Astrocyte (in vitro differentiated cells and primary cell): Measurements from ENCODE around the gene AZU1. TPM values are rescaled to one million over a fixed set of nuclear protein-coding genes. Genes with fewer than 3 reads are reported as not detected.

ENCODE experiments used
- DNase-seq: peaks from one replicate; pipeline ENCODE4 v3.0.0-alpha.2; 2010; ENCODE audit warnings: low read depth
- FAIRE-seq: peaks from 2 replicates; lab custom pipeline; 2011; peaks lifted over from hg19 to GRCh38; lab: Jason Lieb, UNC
- H2AFZ ChIP-seq: 2 replicates; pipeline ENCODE4 v1.6.0; 2012; ENCODE audit warnings: low read depth, low read length, inconsistent platforms
- H3K27ac ChIP-seq: 2 replicates; pipeline ENCODE4 v1.5.1; 2011; ENCODE audit warnings: low read depth, low read length, inconsistent platforms
- H3K27me3 ChIP-seq: 2 replicates; pipeline ENCODE4 v1.6.0; 2011; ENCODE audit warnings: low read length, inconsistent platforms; ENCODE audit not compliant: insufficient read depth
- H3K36me3 ChIP-seq: 2 replicates; pipeline ENCODE4 v1.5.1; 2011; ENCODE audit warnings: low read length, inconsistent platforms; ENCODE audit not compliant: insufficient read depth
- H3K4me1 ChIP-seq: 2 replicates; pipeline ENCODE4 v1.5.1; 2011; ENCODE audit warnings: low read length, inconsistent platforms; ENCODE audit not compliant: insufficient read depth
- H3K4me2 ChIP-seq: 2 replicates; pipeline ENCODE4 v1.6.0; 2012; ENCODE audit warnings: low read length, inconsistent platforms
- H3K4me3 ChIP-seq: 2 replicates; pipeline ENCODE4 v1.5.1; 2011; ENCODE audit warnings: low read depth, mild to moderate bottlenecking, low read length, inconsistent platforms; ENCODE audit not compliant: insufficient read depth
- H3K79me2 ChIP-seq: 2 replicates; pipeline ENCODE4 v1.6.0; 2012; ENCODE audit warnings: mild to moderate bottlenecking, low read length, inconsistent platforms; ENCODE audit not compliant: insufficient read depth
- H3K9ac ChIP-seq: 2 replicates; pipeline ENCODE4 v1.6.0; 2012; ENCODE audit warnings: mild to moderate bottlenecking, low read length, inconsistent platforms
- H3K9me3 ChIP-seq: 2 replicates; pipeline ENCODE4 v1.5.1; 2012; ENCODE audit warnings: low read depth, mild to moderate bottlenecking, low read length, inconsistent platforms; ENCODE audit not compliant: insufficient read depth
- H4K20me1 ChIP-seq: 2 replicates; pipeline ENCODE4 v1.6.0; 2012; ENCODE audit warnings: low read length, inconsistent platforms; ENCODE audit not compliant: insufficient read depth
- H3K27ac Mint-ChIP-seq: one replicate; pipeline ENCODE4 v1.8.0; 2021; ENCODE audit warnings: mild to moderate bottlenecking, mixed read lengths; ENCODE audit not compliant: unreplicated experiment
- H3K27me3 Mint-ChIP-seq: one replicate; pipeline ENCODE4 v1.8.0; 2021; ENCODE audit warnings: low read depth, mixed read lengths; ENCODE audit not compliant: unreplicated experiment
- H3K36me3 Mint-ChIP-seq: one replicate; pipeline ENCODE4 v1.8.0; 2021; ENCODE audit warnings: low read depth, mixed read lengths; ENCODE audit not compliant: unreplicated experiment
- H3K4me1 Mint-ChIP-seq: one replicate; pipeline ENCODE4 v1.8.0; 2021; ENCODE audit warnings: low read depth, mixed read lengths; ENCODE audit not compliant: unreplicated experiment
- H3K4me3 Mint-ChIP-seq: one replicate; pipeline ENCODE4 v1.8.0; 2021; ENCODE audit warnings: mild to moderate bottlenecking, moderate library complexity, mixed read lengths; ENCODE audit not compliant: unreplicated experiment
- H3K9me3 Mint-ChIP-seq: one replicate; pipeline ENCODE4 v1.8.0; 2021; ENCODE audit warnings: mild to moderate bottlenecking, mixed read lengths; ENCODE audit not compliant: unreplicated experiment
- EZH2 ChIP-seq: IDR thresholded peaks from 2 replicates; pipeline ENCODE4 v1.6.1; 2012; ENCODE audit warnings: mild to moderate bottlenecking, low read length, inconsistent platforms; ENCODE audit not compliant: insufficient read depth
- total RNA-seq: library from RNA; stranded (reverse); gene quantifications from 2 replicates; pipeline ENCODE4 v1.2.1, GENCODE V29; 2021
- TF ChIP-seq, protein P1 (sequence below): IDR thresholded peaks from 2 replicates; pipeline ENCODE4 v1.5.1; 2011; ENCODE audit warnings: low read depth, mild to moderate bottlenecking, inconsistent platforms, low read length, moderate library complexity; ENCODE audit not compliant: insufficient read depth

Gene AZU1
- total RNA-seq, 1 donor from 2014 or later = 1.00 TPM

DNA sequence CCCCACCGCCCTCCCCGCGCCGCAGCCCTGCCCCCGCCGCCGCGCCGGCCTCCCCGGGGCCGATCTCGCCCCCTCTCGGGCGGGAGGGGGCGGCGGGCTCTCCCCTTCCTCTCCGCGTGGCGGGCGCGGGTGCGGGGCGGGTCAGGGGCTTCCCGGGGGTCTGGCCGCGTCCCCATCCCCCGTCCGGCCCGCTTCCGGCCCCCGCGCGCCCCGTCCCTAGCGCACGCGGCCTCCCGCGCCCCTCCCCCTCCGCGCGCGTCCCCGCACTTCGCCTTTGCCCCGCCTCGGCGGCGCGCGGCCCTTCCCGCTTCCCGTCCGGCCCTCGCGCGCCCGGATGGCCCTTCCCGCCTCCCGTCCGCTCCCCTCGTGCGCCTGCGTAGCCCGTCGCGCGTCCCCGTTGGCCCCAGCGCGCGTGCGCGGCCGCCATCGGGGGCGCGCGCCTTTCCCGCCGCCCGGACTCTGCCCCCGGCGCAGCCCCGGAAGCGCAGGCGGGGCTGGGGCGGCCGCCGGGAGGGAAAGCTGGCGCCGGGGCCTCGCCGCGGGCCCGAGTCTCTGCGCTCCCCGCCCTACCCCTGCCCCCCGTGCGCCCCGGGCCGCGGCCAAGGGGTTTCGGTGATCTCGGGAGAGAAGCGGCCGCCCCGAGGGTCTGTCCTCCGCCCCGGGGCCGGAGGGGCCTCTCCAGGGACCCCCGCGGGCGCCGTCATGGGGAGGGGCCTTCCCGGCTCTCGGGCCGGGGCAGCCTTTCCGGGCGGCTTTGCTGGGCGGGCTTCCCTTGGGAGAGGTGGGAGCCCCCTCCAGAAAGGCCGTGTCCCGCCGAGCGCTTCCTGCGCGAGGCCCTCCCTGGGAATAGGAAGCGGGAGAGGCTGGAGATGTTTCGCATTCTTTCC, 29.9 kb upstream of the AZU1 start:
- Histone ChIP-seq H2AFZ (no peak overlapping the region), H3K27ac (peak overlapping the region; percentile 80), H3K36me3 (peaks cover 10% of the 10 kb centered on the region), H3K27me3 (no peaks in the 10 kb centered on the region), H3K4me3 (peak overlapping the region; percentile 98), H3K9ac (peak overlapping the region; percentile 97), H4K20me1 (peaks cover 49% of the 10 kb centered on the region), H3K79me2 (peaks cover 50% of the 10 kb centered on the region), H3K4me1 (peaks cover 37% of the 10 kb centered on the region), H3K4me2 (peak overlapping the region; percentile 91), H3K9me3 (no peaks in the 10 kb centered on the region)
- Mint-ChIP-seq H3K9me3 (no peaks in the 10 kb centered on the region), H3K27me3 (no peaks in the 10 kb centered on the region), H3K4me3 (peak overlapping the region; percentile 93), H3K4me1 (peaks cover 19% of the 10 kb centered on the region), H3K36me3 (peaks cover 7% of the 10 kb centered on the region), H3K27ac (peak overlapping the region; percentile 80)
- FAIRE-seq (no peak), DNase-seq (peak; percentile 72)
- TF ChIP-seq EZH2 = no peak
- TF ChIP-seq, protein P1, sequence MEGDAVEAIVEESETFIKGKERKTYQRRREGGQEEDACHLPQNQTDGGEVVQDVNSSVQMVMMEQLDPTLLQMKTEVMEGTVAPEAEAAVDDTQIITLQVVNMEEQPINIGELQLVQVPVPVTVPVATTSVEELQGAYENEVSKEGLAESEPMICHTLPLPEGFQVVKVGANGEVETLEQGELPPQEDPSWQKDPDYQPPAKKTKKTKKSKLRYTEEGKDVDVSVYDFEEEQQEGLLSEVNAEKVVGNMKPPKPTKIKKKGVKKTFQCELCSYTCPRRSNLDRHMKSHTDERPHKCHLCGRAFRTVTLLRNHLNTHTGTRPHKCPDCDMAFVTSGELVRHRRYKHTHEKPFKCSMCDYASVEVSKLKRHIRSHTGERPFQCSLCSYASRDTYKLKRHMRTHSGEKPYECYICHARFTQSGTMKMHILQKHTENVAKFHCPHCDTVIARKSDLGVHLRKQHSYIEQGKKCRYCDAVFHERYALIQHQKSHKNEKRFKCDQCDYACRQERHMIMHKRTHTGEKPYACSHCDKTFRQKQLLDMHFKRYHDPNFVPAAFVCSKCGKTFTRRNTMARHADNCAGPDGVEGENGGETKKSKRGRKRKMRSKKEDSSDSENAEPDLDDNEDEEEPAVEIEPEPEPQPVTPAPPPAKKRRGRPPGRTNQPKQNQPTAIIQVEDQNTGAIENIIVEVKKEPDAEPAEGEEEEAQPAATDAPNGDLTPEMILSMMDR = no peak

DNA sequence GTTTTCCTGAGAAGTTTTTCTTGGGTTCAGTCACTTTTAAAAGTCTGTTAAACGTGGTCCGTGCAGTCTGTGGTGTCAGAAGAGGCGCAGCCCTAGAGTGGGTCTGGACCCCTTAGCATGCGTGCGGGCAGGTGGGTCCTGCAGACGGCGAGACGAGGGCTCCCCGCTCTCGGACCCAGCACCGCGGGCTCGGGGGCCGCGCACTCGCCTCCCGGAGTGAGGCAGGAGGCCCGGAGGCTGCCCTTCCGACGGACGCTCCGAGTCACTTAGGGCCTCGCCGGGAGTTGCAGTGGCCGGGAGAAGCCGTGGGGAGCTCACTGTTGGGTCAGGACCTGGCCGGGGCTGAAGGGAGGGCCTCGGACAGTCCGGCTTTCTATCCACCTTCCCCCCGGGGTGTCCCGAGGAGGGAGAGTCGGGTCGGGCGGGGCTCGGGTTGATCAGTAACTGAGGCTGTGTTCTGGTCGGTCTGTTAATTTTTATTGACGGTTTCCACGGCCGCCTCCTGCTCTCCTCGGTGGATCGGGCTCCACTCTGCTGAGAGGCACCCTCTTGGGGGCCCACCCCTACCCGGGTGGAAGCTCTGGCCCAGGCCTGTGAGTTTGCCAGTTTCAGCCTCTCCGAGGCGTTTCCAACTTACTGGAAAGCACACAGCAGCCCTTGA, 29.1 kb upstream of the AZU1 start:
- Mint-ChIP-seq H3K27ac (peak overlapping the region; percentile 81), H3K4me3 (peak overlapping the region; percentile 93), H3K27me3 (no peaks in the 10 kb centered on the region), H3K9me3 (no peaks in the 10 kb centered on the region), H3K36me3 (peaks cover 7% of the 10 kb centered on the region), H3K4me1 (peaks cover 23% of the 10 kb centered on the region)
- peak overlapping the region; percentile 98 for H3K4me3 ChIP-seq
- H3K36me3 ChIP-seq = peaks cover 12% of the 10 kb centered on the region
- peak overlapping the region; percentile 70 for H3K27ac ChIP-seq
- peaks cover 58% of the 10 kb centered on the region for H3K79me2 ChIP-seq
- no peaks in the 10 kb centered on the region for H3K27me3 ChIP-seq
- H2AFZ ChIP-seq = no peak overlapping the region
- no peak for DNase-seq
- H3K4me2 ChIP-seq = peak overlapping the region; percentile 91
- TF ChIP-seq, protein P1 = no peak
- no peak for TF ChIP-seq EZH2
- peaks cover 57% of the 10 kb centered on the region for H4K20me1 ChIP-seq
- H3K9ac ChIP-seq = peak overlapping the region; percentile 97
- no peak for FAIRE-seq
- peaks cover 37% of the 10 kb centered on the region for H3K4me1 ChIP-seq
- no peaks in the 10 kb centered on the region for H3K9me3 ChIP-seq
